Heart right ventricle (tissue), 16 donors: ENCODE results near the gene CYB561. TPM values are rescaled to one million over a fixed set of nuclear protein-coding genes. Genes with fewer than 3 reads are reported as not detected.
A peak's percentile ranks its signal among the peaks of the same experiment; 100 is the strongest.

Source experiments
- ATAC-seq, 8 donors: fragments of 200-7000 bp; cut with Tn5 transposase; one replicate each; pipeline ENCODE4 v1.9.1; 2020; ENCODE audit warnings: mild to moderate bottlenecking in 8 of 8, moderate library complexity in 8 of 8, moderate number of reproducible peaks in 1 of 8
- DNase-seq, 2 donors: peaks; one replicate each; pipeline ENCODE4 v3.0.0-alpha.2; 2020
- H3K27ac ChIP-seq, 10 donors: fragments of 200-600 bp; sonication (generic) in 2 of 10; one replicate each; pipeline versions ENCODE4 v1.5.0 to v1.8.0; 2020 to 2022; ENCODE audit warnings: mild to moderate bottlenecking in 3 of 10
- H3K27me3 ChIP-seq, 7 donors: fragments of 200-600 bp; one replicate each; pipeline ENCODE4 v1.8.0; 2021 to 2022; ENCODE audit warnings: mild to moderate bottlenecking in 2 of 7
- H3K36me3 ChIP-seq, 9 donors: fragments of 200-600 bp; sonication (generic) in 1 of 9; one replicate each; pipeline versions ENCODE4 v1.5.0 to v1.8.0; 2020 to 2022; ENCODE audit warnings: mild to moderate bottlenecking in 2 of 9
- H3K4me1 ChIP-seq, 9 donors: fragments of 200-600 bp; sonication (generic) in 1 of 9; one replicate each; pipeline versions ENCODE4 v1.5.0 to v1.8.0; 2020 to 2022; ENCODE audit warnings: mild to moderate bottlenecking in 4 of 9
- H3K4me3 ChIP-seq, 10 donors: fragments of 200-600 bp; sonication (generic) in 2 of 10; one replicate each; pipeline versions ENCODE4 v1.5.0 to v1.8.0; 2020 to 2022; ENCODE audit warnings: mild to moderate bottlenecking in 7 of 10, moderate library complexity in 2 of 10
- H3K9me3 ChIP-seq, 11 donors: fragments of 200-600 bp in 10 of 11; sonication (generic) in 2 of 11; one replicate each; pipeline versions ENCODE4 v1.5.0 to v1.8.0; 2013 to 2022; ENCODE audit warnings: mild to moderate bottlenecking in 2 of 11, control low read depth in 1 of 11, moderate library complexity in 1 of 11
- whole genome bisulfite sequencing, 2 donors: extraction: QIAGEN DNeasy Blood & Tissue Kit; methylation state at CpG; one replicate each; pipeline ENCODE4 v1.1.7; 2013; ENCODE audit warnings: inconsistent platforms in 1 of 2; 5-methylcytosine and 5-hydroxymethylcytosine counted together
- intact Hi-C, 10 donors: fragments of 100-400 bp; cut with DNase I; formaldehyde crosslinking; loops; one replicate each; pipeline versions ENCODE4 v1.11.1 to v1.14.2; 2022
- polyA plus RNA-seq, 2 donors: library from polyadenylated mRNA; stranded (reverse); fragments of 200-250 nt; gene quantifications; one replicate each; pipeline ENCODE4 v1.2.3, GENCODE V29; 2013
- total RNA-seq, 10 donors: library from RNA; stranded (reverse); fragmentation: NEBNext Ultra II Directional in 3 of 10; extraction: Animal tissue kit (Norgen Biotek cat#: 25700) in 3 of 10; gene quantifications; one replicate each; pipeline versions ENCODE4 v1.2.1 to v1.2.4, GENCODE V29; 2021 to 2023
- TF ChIP-seq, protein P1 (sequence below), 9 donors: fragments of 200-600 bp; sonication (generic) in 2 of 9; IDR thresholded peaks; one replicate each; pipeline versions ENCODE4 v1.5.0 to v1.8.0; 2021 to 2022; ENCODE audit warnings: antibody characterized with exemption in 9 of 9, mild to moderate bottlenecking in 5 of 9, moderate library complexity in 1 of 9
- donor health status: Arrhythmogenic right ventricular cardiomyopathy.
- donor health status: ischemic (EF 13 %, LVEDD 7.1; RV severe dilation, severe dysfunction).
- donor health status: healthy with polysubstance abuse.
- donor health status: DM: no; HTN: yes; CAD: no.
- donor health status: DM: no; HTN: no; CAD: no.
- donor health status: ischemic (EF 25% LVEDD 6.9; RV normal size, moderate dysfunction).
- donor health status: ischemic (EF 25% LVEDD 5.7; RV mildly dilated, moderate dysfunction).
- donor health status: healthy.
- donor health status: DM: yes; HTN: yes; CAD: no.
- donor health status: Ischemic cardiomyopathy.
- donor health status: ischemic (EF 35%, LVEDD 5.7; RV mildly dilated, moderate dysfunction).
- donor health status: nonischemic (EF 11% LVEDD 7.7; RV severe dilation, severe dysfunction).
- donor health status: DM: yes; HTN: yes; CAD: no.
- donor health status: PGD.
- donor health status: ischemic (EF 29% LVEDD 5.4; RV normal size, mild dysfunction).
- donor health status: nonischemic (EF 23%, LVEDD 6.1; RV moderate dilation, normal function).

Gene CYB561
- total and polyA plus RNA-seq, 12 donors = 5.5 to 22.8 (median 8.5) TPM

DNA sequence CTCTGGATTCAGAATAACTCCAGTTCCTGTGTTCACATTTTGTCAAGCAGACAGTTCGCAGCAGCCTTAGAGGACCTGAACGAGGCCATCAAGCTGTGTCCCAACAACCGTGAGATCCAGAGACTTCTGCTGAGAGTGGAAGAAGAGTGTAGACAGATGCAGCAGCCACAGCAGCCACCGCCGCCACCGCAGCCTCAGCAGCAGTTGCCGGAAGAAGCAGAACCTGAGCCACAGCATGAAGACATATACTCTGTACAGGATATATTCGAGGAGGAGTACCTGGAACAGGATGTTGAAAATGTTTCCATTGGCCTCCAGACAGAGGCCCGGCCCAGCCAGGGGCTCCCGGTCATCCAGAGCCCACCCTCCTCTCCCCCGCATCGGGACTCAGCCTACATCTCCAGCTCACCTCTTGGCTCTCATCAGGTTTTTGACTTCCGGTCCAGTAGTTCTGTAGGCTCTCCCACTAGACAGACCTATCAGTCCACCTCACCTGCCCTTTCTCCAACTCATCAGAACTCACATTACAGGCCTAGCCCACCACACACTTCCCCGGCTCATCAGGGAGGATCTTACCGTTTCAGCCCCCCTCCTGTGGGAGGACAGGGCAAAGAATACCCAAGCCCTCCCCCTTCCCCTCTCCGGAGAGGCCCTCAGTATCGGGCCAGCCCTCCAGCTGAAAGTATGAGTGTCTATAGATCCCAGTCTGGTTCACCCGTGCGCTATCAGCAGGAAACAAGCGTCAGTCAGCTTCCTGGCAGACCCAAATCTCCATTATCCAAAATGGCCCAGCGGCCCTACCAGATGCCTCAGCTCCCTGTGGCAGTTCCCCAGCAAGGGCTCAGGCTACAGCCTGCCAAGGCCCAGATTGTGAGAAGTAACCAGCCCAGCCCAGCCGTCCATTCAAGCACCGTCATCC lies 25.9 kb downstream of the CYB561 start:
- 56 to 64% methylated on average over 23 of the region's 23 CpGs for WGBS, 2 donors
- Histone ChIP-seq H3K9me3 (no peaks in the 10 kb centered on the region), H3K4me3 (no peak overlapping the region), H3K27ac (peak overlapping the region in 3 of 10 donors; percentile 9 to 36 (median 35)), H3K4me1 (peaks cover 0 to 29% (median 9%) of the 10 kb centered on the region in 9 donors), H3K36me3 (peaks cover 0 to 72% (median 5%) of the 10 kb centered on the region in 9 donors), H3K27me3 (no peaks in the 10 kb centered on the region)
- TF ChIP-seq, protein P1, sequence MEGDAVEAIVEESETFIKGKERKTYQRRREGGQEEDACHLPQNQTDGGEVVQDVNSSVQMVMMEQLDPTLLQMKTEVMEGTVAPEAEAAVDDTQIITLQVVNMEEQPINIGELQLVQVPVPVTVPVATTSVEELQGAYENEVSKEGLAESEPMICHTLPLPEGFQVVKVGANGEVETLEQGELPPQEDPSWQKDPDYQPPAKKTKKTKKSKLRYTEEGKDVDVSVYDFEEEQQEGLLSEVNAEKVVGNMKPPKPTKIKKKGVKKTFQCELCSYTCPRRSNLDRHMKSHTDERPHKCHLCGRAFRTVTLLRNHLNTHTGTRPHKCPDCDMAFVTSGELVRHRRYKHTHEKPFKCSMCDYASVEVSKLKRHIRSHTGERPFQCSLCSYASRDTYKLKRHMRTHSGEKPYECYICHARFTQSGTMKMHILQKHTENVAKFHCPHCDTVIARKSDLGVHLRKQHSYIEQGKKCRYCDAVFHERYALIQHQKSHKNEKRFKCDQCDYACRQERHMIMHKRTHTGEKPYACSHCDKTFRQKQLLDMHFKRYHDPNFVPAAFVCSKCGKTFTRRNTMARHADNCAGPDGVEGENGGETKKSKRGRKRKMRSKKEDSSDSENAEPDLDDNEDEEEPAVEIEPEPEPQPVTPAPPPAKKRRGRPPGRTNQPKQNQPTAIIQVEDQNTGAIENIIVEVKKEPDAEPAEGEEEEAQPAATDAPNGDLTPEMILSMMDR (IDR thresholded peaks at IDR 0.05) = no peak
- intact Hi-C loops = loop anchor here in 2 of 10 donors (5.0 to 10.0 kb wide), 3 partner anchors 192 to 715 kb away; no protein-coding TSS in a partner anchor
- ATAC-seq (peak in 7 of 8 donors; percentile 8 to 52 (median 35)), DNase-seq (no peak)

DNA sequence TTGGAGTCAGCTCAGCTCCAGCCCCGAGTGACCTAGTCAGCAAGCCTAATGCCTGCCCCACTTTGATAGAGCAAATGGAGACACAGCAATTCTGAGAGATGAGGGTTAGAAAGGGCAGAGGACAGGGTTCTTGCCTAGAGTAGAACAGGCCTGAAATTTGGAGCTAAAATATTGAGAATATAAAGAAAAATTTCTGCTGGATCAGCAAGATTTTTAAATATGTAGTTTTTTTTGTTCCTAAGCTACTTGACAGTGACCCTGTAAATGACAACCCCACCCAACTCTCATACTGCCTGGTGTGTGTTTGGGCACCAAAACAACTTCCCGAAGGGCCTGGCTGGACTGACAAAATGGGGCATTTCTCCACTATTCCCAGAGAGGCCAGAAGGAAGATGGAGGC lies 26.7 kb downstream of the CYB561 start:
- TF ChIP-seq, protein P1 (IDR thresholded peaks at IDR 0.05) = no peak
- peak overlapping the region in 1 of 10 donors; percentile 36 for H3K27ac ChIP-seq
- peaks cover 0 to 26% (median 8%) of the 10 kb centered on the region in 9 donors for H3K4me1 ChIP-seq
- intact Hi-C loops = loop anchor here in 1 of 10 donors (10.0 kb wide), 1 partner anchor 715 kb away; no protein-coding TSS in a partner anchor
- no peak overlapping the region for H3K4me3 ChIP-seq
- peaks cover 0 to 81% (median 6%) of the 10 kb centered on the region in 9 donors for H3K36me3 ChIP-seq
- WGBS, 2 donors = 86 to 89% methylated on average over 2 of the region's 2 CpGs
- H3K9me3 ChIP-seq = no peaks in the 10 kb centered on the region
- H3K27me3 ChIP-seq = no peaks in the 10 kb centered on the region
- no peak for DNase-seq
- no peak for ATAC-seq

DNA sequence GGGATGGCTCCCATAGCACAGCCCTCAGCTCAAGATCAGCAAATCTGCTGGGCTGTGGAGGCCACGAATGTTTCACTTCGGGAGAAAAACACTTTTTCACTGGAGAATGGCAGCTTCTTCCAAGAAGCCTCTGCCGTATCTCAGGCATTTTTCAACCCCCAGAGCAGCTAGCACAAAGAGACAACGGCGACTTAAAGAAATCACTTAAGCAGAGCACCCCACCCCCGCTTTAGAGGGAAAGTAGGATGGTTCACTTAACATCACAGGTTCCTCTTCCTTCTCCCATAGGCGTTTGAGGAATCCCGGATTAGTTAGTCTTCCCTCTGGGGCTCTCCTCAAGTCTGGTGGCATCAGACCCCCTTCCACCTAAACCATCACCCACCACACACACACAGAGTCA lies 27.6 kb downstream of the CYB561 start:
- H3K36me3 ChIP-seq = peaks cover 0 to 85% (median 11%) of the 10 kb centered on the region in 9 donors
- no peak for ATAC-seq
- H3K27me3 ChIP-seq = no peaks in the 10 kb centered on the region
- H3K4me1 ChIP-seq = peaks cover 0 to 20% (median 6%) of the 10 kb centered on the region in 9 donors
- no peaks in the 10 kb centered on the region for H3K9me3 ChIP-seq
- TF ChIP-seq, protein P1 (IDR thresholded peaks at IDR 0.05) = no peak
- no peak overlapping the region for H3K27ac ChIP-seq
- DNase-seq = no peak
- no peak overlapping the region for H3K4me3 ChIP-seq
- 87% methylated on average over 8 of the region's 8 CpGs for WGBS, 2 donors
- intact Hi-C loops = loop anchor here in 1 of 10 donors (10.0 kb wide), 1 partner anchor 714 kb away; no protein-coding TSS in a partner anchor

DNA sequence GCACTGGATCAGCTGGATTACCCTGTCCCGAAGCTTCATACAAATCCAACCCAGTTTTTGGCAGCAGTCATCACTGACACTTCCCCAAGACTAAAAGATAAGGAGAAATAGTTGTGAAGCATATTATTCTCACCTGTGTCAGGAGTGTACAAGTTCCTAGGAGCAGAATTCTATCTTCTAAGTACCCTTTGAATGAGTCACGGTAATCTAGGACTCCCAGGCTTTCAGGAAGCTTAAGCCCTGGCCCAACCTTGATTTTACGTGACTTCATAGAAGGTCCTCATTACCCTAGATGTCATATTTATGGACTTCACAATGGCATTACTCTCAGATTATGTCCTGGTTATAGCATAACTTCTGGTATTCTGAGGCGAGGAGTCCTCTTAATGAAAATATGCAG lies 31.9 kb downstream of the CYB561 start:
- Histone ChIP-seq H3K27ac (no peak overlapping the region), H3K27me3 (no peaks in the 10 kb centered on the region), H3K9me3 (no peaks in the 10 kb centered on the region), H3K4me3 (no peak overlapping the region), H3K36me3 (peaks cover 0 to 89% (median 9%) of the 10 kb centered on the region in 9 donors), H3K4me1 (no peaks in the 10 kb centered on the region)
- 94 to 95% methylated on average over 4 of the region's 4 CpGs for WGBS, 2 donors
- DNase-seq (no peak), ATAC-seq (no peak)
- intact Hi-C loops = loop anchor here in 1 of 10 donors (10.0 kb wide), 1 partner anchor 709 kb away; no protein-coding TSS in a partner anchor
- TF ChIP-seq, protein P1 (IDR thresholded peaks at IDR 0.05) = no peak
